Caki2 (cell line): ENCODE data around the gene C16orf92. TPM values are rescaled to one million over a fixed set of nuclear protein-coding genes. Genes with fewer than 3 reads are reported as not detected.

Experiments
- DNase-seq: peaks from one replicate; pipeline ENCODE4 v3.0.0-alpha.2; 2015; ENCODE audit warnings: low read depth
- in situ Hi-C: cut with HindIII; loops from 2 replicates; pipeline ENCODE4 v1.10.0; 2016; ENCODE audit warnings: low sequenced_read_pairs, low pct_unique_long_range_greater_than_20kb, mixed read lengths
- total RNA-seq: library from RNA; depleted of rRNA; stranded (reverse); fragments of >200 nt; shearing (Covaris generic); gene quantifications from 2 replicates; pipeline ENCODE4 v1.2.3, GENCODE V29; 2014; ENCODE audit warnings: low replicate concordance; rRNA removed

C16orf92 gene
- total RNA-seq, 1 experiment from 2014 or later: not detected

DNA sequence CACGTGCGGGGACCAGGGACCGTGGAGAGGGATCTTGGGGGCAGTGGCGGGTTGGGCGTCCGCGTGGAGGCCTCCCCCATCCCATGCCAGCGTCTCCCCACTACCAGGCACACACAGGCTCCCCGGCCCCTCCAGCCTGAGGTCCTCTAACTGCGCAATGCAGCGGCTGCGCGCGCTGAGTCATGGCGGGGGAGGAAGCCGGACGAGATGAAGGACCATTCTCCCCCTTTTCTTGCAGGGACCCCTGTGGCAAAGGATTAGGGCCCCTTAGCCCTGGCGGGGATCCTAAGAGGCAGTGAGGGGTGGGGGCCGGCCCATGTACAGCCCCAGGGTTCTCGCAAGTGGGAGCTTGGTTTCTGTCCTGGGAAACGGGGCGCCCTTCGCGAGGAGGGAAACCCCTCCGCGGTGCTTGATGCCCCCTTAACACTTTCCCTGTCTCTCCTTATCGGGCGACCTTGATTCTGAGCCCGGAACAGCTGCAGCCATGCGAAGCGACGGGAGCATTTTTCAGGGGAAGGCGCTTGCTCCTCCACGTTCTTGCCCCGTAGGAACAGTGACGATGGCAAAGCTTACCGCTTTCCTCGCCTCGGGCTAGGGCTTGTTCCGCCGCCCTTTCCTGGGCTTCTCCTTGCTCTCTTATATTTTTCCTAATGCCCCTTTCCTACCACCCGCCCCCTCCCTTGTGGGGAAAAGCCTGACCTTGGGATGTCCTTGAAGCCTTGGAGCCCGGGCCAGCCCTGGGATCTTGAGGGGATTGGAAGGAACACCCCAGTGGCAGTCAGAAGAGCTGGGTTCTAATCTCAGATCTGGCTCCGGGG lies 43.2 kb downstream of the C16orf92 start:
- in situ Hi-C loops: no loop called here
- no peak for DNase-seq

DNA sequence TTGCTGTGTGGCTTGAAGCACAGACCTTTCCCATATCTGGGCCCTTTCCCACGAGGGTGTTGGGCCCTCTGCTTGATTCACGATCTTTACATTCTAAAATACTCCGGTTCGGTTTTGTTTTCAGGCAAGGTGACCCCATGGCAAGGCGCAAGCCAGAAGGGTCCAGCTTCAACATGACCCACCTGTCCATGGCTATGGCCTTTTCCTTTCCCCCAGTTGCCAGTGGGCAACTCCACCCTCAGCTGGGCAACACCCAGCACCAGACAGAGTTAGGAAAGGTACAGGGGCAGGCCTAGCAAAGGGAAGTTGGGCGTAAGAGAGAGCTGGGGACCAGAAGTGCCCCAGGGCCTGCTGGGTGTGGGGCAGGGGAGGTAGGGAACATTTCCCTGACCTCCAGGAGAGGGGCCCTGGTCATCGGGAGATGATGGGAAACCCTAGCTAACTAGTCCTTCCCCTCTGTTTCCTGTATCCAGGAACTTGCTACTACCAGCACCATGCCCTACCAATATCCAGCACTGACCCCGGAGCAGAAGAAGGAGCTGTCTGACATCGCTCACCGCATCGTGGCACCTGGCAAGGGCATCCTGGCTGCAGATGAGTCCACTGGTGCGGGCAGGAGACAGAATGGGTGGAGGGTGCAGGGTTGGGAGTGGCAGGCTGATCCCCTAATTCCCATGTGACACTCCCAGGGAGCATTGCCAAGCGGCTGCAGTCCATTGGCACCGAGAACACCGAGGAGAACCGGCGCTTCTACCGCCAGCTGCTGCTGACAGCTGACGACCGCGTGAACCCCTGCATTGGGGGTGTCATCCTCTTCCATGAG lies 44.0 kb downstream of the C16orf92 start:
- in situ Hi-C loops: no loop called here
- DNase-seq: no peak

DNA sequence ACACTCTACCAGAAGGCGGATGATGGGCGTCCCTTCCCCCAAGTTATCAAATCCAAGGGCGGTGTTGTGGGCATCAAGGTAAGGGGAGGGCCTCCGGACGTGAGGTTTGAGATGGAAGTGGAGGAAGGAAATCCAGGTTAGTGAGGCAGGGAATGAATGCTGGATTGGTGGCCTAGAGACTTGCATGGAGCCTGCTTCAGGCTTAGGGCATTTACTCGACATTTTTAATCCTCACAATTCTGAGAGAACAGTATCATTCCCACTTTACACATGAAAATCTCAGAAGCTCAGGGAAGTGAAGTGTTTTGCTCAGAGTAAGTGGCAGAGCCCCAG lies 44.6 kb downstream of the C16orf92 start:
- in situ Hi-C loops: no loop called here

DNA sequence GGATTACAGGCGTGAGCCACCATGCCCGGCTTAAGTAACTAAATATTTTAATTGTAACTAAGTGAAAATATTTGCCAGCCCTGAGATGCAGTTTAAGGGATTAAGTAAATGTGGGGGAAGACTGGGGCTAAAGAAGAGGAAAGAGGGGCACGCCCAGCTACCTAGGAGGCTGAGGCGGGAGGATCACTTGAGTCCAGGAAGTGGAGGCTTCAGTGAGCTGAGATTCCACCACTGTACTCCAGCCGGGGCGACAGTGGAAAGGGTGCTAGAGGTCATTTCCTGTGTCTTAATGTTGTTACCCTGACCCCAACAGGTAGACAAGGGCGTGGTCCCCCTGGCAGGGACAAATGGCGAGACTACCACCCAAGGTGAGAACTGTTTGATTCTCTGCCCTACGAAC lies 45.3 kb downstream of the C16orf92 start:
- in situ Hi-C loops: no loop called here
- DNase-seq: no peak

More for the DNA sequence above, 44.6 kb downstream of the C16orf92 start:
- no peak for DNase-seq

DNA sequence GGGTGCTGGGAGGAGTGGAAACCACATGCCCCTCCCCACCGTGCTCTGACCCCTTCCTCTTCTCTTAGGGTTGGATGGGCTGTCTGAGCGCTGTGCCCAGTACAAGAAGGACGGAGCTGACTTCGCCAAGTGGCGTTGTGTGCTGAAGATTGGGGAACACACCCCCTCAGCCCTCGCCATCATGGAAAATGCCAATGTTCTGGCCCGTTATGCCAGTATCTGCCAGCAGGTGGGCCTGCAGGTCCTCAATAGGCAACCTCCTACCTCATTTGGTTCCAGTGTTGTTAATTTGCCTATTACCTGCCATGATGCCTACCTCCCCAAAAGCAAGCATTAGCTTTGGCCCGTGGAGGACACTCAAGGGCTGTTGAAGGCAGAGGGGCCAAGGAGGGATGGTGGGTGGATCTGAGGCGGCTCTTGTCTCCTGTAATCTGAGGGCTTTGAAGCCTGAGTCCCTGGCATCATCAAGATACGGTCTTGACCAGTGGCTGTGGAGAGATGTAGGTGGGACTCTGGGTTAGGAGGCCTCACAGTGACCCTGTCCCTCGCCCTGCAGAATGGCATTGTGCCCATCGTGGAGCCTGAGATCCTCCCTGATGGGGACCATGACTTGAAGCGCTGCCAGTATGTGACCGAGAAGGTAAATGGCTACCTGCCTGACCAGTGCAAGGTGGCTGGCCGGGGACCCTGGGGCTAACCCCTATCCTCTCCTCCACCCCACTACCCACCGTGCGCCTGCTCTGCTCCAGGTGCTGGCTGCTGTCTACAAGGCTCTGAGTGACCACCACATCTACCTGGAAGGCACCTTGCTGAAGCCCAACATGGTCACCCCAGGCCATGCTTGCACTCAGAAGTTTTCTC lies 46.0 kb downstream of the C16orf92 start:
- in situ Hi-C loops: no loop called here
- peak; percentile 60 for DNase-seq

DNA sequence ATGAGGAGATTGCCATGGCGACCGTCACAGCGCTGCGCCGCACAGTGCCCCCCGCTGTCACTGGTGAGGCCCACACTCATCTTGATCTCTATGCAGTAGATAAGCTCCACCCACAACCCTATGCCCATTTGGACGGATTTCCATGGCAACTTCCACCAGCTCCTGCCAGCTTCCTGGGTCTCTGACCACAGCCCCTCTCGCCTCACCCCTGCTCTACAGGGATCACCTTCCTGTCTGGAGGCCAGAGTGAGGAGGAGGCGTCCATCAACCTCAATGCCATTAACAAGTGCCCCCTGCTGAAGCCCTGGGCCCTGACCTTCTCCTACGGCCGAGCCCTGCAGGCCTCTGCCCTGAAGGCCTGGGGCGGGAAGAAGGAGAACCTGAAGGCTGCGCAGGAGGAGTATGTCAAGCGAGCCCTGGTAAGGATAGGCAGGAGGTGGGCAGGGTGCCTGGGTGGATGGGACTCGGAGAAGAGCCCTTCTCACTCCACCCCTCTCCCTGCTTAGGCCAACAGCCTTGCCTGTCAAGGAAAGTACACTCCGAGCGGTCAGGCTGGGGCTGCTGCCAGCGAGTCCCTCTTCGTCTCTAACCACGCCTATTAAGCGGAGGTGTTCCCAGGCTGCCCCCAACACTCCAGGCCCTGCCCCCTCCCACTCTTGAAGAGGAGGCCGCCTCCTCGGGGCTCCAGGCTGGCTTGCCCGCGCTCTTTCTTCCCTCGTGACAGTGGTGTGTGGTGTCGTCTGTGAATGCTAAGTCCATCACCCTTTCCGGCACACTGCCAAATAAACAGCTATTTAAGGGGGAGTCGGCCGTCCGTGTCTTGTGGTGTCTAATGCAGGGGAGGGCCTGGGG lies 46.8 kb downstream of the C16orf92 start:
- DNase-seq: peak; percentile 44
- in situ Hi-C loops: no loop called here

DNA sequence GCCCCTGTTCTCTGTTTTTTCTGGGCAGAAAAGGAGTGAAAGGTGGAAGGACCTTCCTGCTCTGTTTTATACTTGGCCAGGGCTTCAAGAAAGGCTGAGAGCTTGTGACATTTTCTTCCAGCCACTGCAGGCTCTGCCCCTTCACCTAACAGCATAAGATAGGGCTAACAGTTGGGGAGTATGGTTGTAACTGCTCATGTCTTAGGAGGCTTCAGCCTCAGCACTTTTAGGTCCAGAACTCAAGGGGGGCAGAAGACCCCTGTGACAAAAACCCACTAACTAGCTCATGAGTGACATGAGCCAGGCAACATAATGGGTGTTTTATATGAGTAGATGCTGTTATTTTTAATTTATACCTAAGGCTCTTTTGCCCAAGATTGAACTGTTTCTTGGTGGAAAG lies 47.5 kb downstream of the C16orf92 start:
- in situ Hi-C loops: no loop called here
- DNase-seq: no peak

Other genes with a start within 250 kb of the C16orf92 start
- not detected in 2 replicates for gene ZG16, start 244.9 kb upstream of the C16orf92 start, total RNA-seq
- gene KIF22, start 232.4 kb upstream of the C16orf92 start, total RNA-seq: 168 and 188 TPM in 2 replicates
- gene MAZ, start 216.7 kb upstream of the C16orf92 start, total RNA-seq: 339 and 403 TPM in 2 replicates
- not detected in 2 replicates for gene PRRT2, start 211.0 kb upstream of the C16orf92 start, total RNA-seq
- gene PAGR1, start 207.0 kb upstream of the C16orf92 start, total RNA-seq: 117 and 122 TPM in 2 replicates
- 282 and 291 TPM in 2 replicates for gene MVP, start 202.7 kb upstream of the C16orf92 start, total RNA-seq
- gene CDIPT, start 160.0 kb upstream of the C16orf92 start, total RNA-seq: 92.6 and 130 TPM in 2 replicates
- gene SEZ6L2, start 123.6 kb upstream of the C16orf92 start, total RNA-seq: 50.1 and 68.9 TPM in 2 replicates
- 53.6 and 71.5 TPM in 2 replicates for gene ASPHD1, start 122.7 kb upstream of the C16orf92 start, total RNA-seq
- gene KCTD13, start 97.0 kb upstream of the C16orf92 start, total RNA-seq: 9.8 and 29.1 TPM in 2 replicates
- 129 and 252 TPM in 2 replicates for gene TMEM219, start 61.1 kb upstream of the C16orf92 start, total RNA-seq
- 57.0 and 75.8 TPM in 2 replicates for gene TAOK2, start 49.3 kb upstream of the C16orf92 start, total RNA-seq
- 8.2 and 21.6 TPM in 2 replicates for gene HIRIP3, start 27.6 kb upstream of the C16orf92 start, total RNA-seq
- 131 and 229 TPM in 2 replicates for gene INO80E, start 27.0 kb upstream of the C16orf92 start, total RNA-seq
- gene DOC2A, start 12.2 kb upstream of the C16orf92 start, total RNA-seq: 1.2 and 1.7 TPM in 2 replicates
- 1.4 and 3.4 TPM in 2 replicates for gene TLCD3B, start 8.1 kb downstream of the C16orf92 start, total RNA-seq
- gene ALDOA, start 42.6 kb downstream of the C16orf92 start, total RNA-seq: 1,849 and 1,917 TPM in 2 replicates
- 228 and 297 TPM in 2 replicates for gene PPP4C, start 52.8 kb downstream of the C16orf92 start, total RNA-seq
- 0.24 TPM in 1 of 2 replicates, not detected in the other for gene TBX6, start 68.7 kb downstream of the C16orf92 start, total RNA-seq
- gene YPEL3, start 73.0 kb downstream of the C16orf92 start, total RNA-seq: 6.3 and 10.5 TPM in 2 replicates
- gene GDPD3, start 90.3 kb downstream of the C16orf92 start, total RNA-seq: not detected in 2 replicates
- 36.2 and 81.1 TPM in 2 replicates for gene MAPK3, start 100.0 kb downstream of the C16orf92 start, total RNA-seq
- 0.41 and 2.3 TPM in 2 replicates for gene CORO1A, start 160.4 kb downstream of the C16orf92 start, total RNA-seq
- gene BOLA2B, start 170.5 kb downstream of the C16orf92 start, total RNA-seq: 234 and 384 TPM in 2 replicates
- gene SLX1A, start 170.7 kb downstream of the C16orf92 start, total RNA-seq: 9.5 and 53.4 TPM in 2 replicates
- 9.4 TPM in 1 of 2 replicates, not detected in the other for gene SULT1A3, start 176.1 kb downstream of the C16orf92 start, total RNA-seq
- gene NPIPB13, start 225.3 kb downstream of the C16orf92 start, total RNA-seq: 0.43 and 0.78 TPM in 2 replicates